GM12864 (cell line): Measurements from ENCODE around the gene CDC42BPA.

Experiments used
- DNase-seq: peaks from one replicate; pipeline ENCODE4 v3.0.0-alpha.2; 2011; ENCODE audit warnings: low read depth
- H3K4me3 ChIP-seq: 2 replicates; pipeline ENCODE4 v1.5.1; 2011; ENCODE audit warnings: mild to moderate bottlenecking, low read depth, low read length, control low read depth
- TF ChIP-seq, protein P1 (sequence below): IDR thresholded peaks from 2 replicates; pipeline ENCODE4 v1.5.1; 2011; ENCODE audit warnings: low read depth, mild to moderate bottlenecking, moderate library complexity, low read length, control low read depth, inconsistent platforms; ENCODE audit errors: missing control alignments

The CDC42BPA gene

DNA sequence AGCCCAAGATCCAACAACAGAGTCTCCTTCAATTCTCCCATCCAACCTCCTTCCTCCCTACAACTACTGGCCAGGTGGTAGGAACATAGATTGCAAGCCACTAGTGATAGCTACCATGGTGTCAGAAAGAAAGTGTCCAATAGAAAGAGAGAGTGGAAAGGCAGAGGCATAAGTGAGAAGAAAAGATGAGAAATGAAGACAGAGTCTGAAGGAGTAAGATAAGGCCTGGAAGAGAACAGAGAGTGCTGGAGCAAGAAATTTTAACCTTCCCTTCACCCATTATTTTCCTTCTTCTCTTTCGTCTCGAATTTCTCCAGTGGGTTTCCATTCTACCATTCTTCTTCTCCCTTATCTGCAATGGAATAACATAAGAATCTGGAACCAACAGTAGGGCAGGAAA lies 57.9 kb downstream of the CDC42BPA start:
- H3K4me3 ChIP-seq = no peak overlapping the region
- no peak for DNase-seq
- TF ChIP-seq, protein P1, sequence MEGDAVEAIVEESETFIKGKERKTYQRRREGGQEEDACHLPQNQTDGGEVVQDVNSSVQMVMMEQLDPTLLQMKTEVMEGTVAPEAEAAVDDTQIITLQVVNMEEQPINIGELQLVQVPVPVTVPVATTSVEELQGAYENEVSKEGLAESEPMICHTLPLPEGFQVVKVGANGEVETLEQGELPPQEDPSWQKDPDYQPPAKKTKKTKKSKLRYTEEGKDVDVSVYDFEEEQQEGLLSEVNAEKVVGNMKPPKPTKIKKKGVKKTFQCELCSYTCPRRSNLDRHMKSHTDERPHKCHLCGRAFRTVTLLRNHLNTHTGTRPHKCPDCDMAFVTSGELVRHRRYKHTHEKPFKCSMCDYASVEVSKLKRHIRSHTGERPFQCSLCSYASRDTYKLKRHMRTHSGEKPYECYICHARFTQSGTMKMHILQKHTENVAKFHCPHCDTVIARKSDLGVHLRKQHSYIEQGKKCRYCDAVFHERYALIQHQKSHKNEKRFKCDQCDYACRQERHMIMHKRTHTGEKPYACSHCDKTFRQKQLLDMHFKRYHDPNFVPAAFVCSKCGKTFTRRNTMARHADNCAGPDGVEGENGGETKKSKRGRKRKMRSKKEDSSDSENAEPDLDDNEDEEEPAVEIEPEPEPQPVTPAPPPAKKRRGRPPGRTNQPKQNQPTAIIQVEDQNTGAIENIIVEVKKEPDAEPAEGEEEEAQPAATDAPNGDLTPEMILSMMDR = no peak

DNA sequence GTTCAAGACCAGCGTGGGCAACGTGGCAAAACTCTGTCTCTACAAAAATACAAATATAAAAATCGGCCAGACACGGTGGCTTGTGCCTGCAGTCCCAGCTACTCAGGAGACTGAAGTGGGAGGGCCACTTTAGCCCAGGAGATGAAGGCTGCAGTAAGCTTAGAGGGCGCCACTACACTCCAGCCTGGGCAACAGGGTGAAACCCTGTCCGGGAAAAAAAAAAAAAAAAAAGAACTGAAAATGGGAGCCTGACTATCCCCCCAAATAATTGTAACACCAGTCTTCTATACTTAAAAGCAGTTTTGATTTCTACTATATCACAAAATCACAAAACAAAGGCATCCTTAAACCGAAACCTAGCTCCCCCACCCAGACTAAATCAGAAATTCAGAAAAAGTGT lies 60.3 kb downstream of the CDC42BPA start:
- no peak overlapping the region for H3K4me3 ChIP-seq
- no peak for DNase-seq
- TF ChIP-seq, protein P1 = no peak

DNA sequence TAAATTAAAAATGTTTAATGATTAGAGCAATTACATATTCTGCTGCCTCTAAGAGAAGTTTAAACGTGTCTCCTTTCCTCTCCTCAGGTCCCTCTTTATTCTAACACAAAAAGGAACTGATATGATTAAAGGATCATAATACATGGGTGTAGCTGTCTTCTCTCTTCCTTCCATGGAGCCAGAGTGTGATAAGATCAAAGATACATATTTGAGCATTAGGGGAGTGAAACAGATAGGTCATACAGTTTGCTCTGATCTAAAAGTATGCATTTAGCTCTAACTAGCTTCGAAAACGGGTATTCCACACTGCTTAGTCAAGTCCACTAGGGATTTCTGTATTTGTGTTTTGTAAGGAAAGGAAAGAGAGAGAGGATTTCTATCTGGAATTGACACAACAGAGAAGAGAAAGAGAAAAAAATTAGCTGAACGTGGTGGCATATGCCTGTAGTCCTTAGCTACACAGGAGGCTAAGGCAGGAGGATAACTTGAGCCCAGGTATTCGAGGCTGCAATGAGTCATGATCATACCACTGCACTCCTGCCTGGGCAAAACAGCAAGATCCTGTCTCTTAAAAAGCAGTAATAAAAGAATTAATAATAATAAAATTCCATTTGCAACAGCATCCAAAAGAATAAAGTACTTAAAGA lies 63.1 kb downstream of the CDC42BPA start:
- DNase-seq = no peak
- TF ChIP-seq, protein P1 = no peak
- no peak overlapping the region for H3K4me3 ChIP-seq

DNA sequence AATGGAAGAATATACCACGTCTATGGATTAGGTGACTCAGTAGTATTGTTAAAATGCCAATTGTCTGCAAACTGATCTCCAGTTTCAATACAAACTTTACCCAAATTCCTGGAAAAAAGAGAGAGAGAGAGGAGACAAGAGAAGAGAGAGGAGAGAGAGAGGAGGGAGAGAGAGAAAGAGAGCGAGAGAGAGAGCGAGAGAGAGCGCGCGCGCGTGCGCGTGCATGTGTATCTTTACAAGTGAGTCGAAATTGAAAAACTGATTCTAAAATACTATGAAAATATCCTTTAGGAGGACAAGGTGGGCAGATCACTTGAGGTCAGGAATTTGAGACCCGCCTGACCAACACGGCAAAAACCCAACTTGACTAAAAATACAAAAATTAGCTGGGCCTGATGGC lies 65.2 kb downstream of the CDC42BPA start:
- TF ChIP-seq, protein P1 = no peak
- no peak overlapping the region for H3K4me3 ChIP-seq
- no peak for DNase-seq

DNA sequence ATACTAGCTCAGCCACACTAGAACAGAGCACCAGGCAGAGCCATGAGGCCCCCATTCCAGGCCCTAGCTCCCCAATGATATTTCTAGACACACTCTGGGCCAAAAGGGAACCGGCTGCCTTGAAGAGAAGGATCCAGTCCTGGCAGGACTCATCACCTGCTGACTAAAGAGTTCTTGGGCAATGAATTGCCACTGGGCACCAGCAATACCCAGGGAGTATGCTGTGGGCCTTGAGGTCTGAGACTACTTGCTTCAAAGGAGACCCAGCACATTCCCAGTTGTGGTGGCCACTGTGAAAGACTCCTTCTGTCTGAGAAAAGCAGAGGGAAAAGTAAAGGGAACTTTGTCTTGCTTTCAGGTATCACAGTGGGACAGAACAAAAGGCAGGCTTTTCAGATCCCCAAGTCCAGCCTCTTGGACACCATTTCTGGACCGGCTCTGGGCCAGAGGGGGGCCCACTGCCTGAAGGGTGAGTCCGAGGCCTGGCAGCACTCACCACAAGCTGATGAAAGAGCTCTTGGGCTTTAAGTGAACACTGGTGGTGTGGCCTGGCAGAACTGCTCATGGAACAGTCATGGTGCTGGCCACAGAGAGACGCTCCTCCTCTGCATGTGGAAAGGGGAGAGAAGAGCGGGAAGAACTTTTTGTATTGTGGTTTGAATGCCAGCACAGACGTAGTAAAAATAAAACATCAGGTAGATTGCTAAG lies 72.5 kb downstream of the CDC42BPA start:
- no peak overlapping the region for H3K4me3 ChIP-seq
- TF ChIP-seq, protein P1 = no peak
- no peak for DNase-seq

DNA sequence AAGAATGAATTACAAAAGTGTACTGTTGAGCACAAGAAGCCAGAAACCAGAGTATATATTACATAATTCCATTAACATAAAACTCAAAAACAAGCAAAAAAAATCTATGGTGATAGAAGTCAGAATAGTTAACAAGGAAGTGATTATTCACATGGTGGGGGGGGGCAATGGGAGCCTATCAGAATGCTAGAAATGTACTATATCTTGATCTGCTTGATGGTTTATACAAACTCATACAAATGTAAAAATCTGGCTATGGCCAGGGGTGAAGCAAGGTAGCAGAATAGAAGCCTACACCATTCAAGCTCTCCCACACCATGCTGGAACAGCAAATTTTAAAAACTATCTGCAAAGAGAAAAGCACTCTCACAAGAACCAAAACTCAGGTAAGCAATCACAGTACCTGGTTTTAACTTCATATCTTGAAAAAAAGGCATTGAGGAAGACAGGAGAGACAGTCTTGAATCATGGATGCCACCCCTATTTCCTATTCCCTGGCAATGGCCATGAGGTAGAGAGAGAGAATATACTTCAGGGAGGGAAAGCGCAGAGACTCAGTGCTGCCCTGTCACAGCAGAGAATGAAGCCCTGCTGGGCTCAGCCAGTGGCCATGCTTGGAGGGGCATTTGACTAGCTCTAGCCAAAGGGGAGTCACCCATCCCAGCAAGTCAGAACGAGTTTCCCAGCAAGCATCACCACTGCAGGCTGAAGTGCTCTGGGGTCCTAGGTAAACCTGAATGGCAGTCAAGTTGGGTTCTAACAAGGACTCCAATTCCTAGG lies 73.8 kb downstream of the CDC42BPA start:
- TF ChIP-seq, protein P1 = no peak
- no peak for DNase-seq
- H3K4me3 ChIP-seq = no peak overlapping the region
